ENCODE results near the gene USP17L26.
"Not testable (repeated sequence)": the region's sequence is repeated elsewhere in the genome, so short reads cannot be mapped to it uniquely, and the experiment has no call there.

USP17L26 gene, protein sequence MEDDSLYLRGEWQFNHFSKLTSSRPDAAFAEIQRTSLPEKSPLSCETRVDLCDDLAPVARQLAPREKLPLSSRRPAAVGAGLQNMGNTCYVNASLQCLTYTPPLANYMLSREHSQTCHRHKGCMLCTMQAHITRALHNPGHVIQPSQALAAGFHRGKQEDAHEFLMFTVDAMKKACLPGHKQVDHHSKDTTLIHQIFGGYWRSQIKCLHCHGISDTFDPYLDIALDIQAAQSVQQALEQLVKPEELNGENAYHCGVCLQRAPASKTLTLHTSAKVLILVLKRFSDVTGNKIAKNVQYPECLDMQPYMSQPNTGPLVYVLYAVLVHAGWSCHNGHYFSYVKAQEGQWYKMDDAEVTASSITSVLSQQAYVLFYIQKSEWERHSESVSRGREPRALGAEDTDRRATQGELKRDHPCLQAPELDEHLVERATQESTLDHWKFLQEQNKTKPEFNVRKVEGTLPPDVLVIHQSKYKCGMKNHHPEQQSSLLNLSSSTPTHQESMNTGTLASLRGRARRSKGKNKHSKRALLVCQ

GRCh38 chr4:9334358-9334757 is at the start of gene USP17L26:
USP17L26 (plus strand) TSS chr4:9334658; CDS start chr4:9334658, 0 bp downstream.
- DNase-seq (ENCODE audit: low read depth), result not testable (repeated sequence)

GRCh38 chr4:9324191-9324590 is 10.3 kb upstream of the USP17L26 start:
- DNase-seq (ENCODE audit: low read depth), result not testable (repeated sequence)

- not testable (repeated sequence) for DNase-seq (ENCODE audit: low read depth)
Observed at GRCh38 chr4:9324865-9325264, 9.6 kb upstream of the USP17L26 start, which contains the start of gene USP17L24. USP17L24 (plus strand) TSS chr4:9325165; CDS start chr4:9325165, 0 bp downstream.

GRCh38 chr4:9329611-9330010 is 4.8 kb upstream of the USP17L26 start, which contains the start of gene USP17L25:
USP17L25 (plus strand) TSS chr4:9329911; CDS start chr4:9329911, 0 bp downstream.
- DNase-seq (ENCODE audit: low read depth), result not testable (repeated sequence)

GRCh38 chr4:9339103-9339502 is 4.6 kb downstream of the USP17L26 start, which contains the start of gene USP17L5:
USP17L5 (plus strand) TSS chr4:9339403; CDS start chr4:9339403, 0 bp downstream.
- not testable (repeated sequence) for DNase-seq (ENCODE audit: low read depth)

- DNase-seq (ENCODE audit: low read depth), result not testable (repeated sequence)
Observed at GRCh38 chr4:9343848-9344247, 9.4 kb downstream of the USP17L26 start, which contains the start of gene USP17L27. USP17L27 (plus strand) TSS chr4:9344148; CDS start chr4:9344148, 0 bp downstream.

DNA sequence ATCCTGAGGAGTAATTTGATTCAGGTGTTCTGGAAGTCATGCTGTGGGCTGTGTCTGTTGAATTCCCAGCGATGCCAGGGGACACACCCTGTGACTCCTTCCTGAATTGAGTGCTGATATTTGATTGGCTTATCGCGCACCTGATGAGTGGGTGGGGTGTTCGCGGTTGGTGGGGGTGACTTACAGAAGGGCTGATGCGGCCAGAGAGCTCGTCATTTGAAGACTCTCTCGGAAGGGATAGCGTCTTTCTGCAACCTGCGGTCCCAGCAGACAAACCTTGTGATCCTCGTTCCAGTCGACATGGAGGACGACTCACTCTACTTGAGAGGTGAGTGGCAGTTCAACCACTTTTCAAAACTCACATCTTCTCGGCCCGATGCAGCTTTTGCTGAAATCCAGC is 14.1 kb downstream of the USP17L26 start, which contains the start of gene USP17L28:
Gene USP17L28 (plus strand): TSS at position 301 of the 400 bp plus-strand sequence. CDS start 0 bp downstream, at position 301.
- not testable (repeated sequence) for DNase-seq (ENCODE audit: low read depth)

GRCh38 chr4:9350866-9351265 is 16.4 kb downstream of the USP17L26 start:
- not testable (repeated sequence) for DNase-seq (ENCODE audit: low read depth)

DNA sequence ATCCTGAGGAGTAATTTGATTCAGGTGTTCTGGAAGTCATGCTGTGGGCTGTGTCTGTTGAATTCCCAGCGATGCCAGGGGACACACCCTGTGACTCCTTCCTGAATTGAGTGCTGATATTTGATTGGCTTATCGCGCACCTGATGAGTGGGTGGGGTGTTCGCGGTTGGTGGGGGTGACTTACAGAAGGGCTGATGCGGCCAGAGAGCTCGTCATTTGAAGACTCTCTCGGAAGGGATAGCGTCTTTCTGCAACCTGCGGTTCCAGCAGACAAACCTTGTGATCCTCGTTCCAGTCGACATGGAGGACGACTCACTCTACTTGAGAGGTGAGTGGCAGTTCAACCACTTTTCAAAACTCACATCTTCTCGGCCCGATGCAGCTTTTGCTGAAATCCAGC is 18.9 kb downstream of the USP17L26 start, which contains the start of gene USP17L29:
Gene USP17L29 (plus strand): TSS at position 301 of the 400 bp plus-strand sequence. CDS start 0 bp downstream, at position 301.
- not testable (repeated sequence) for DNase-seq (ENCODE audit: low read depth)

DNA sequence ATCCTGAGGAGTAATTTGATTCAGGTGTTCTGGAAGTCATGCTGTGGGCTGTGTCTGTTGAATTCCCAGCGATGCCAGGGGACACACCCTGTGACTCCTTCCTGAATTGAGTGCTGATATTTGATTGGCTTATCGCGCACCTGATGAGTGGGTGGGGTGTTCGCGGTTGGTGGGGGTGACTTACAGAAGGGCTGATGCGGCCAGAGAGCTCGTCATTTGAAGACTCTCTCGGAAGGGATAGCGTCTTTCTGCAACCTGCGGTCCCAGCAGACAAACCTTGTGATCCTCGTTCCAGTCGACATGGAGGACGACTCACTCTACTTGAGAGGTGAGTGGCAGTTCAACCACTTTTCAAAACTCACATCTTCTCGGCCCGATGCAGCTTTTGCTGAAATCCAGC is 28.4 kb downstream of the USP17L26 start, which contains the start of gene USP17L30:
Gene USP17L30 (plus strand): TSS at position 301 of the 400 bp plus-strand sequence. CDS start 0 bp downstream, at position 301.
- not testable (repeated sequence) for DNase-seq (ENCODE audit: low read depth)

DNA sequence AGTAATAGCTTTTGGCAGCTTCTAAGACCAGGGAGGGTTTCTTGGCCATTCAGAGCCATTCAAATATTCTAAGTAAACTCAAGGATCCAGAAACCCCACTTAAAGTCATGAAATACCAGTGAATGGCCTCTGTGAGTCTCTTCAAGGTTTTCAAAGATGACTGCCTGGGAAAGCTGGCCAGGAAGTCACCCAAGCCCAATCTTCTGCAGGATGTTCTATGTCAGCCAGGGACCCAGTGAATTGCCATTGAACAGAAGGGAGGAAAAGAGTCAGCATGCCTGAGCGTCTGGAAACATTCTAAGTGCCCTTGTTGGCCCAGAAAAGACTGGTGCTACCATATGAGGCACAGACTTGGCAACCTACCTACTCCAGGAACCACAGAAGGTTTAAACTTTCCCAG is 45.4 kb downstream of the USP17L26 start:
- DNase-seq (ENCODE audit: low read depth), result not testable (repeated sequence)

GRCh38 chr4:9381012-9381534 is 46.6 kb downstream of the USP17L26 start:
- not testable (repeated sequence) for DNase-seq (ENCODE audit: low read depth)

- no peak for DNase-seq (ENCODE audit: low read depth)
Observed at GRCh38 chr4:9384126-9384525, 49.7 kb downstream of the USP17L26 start.

Measured in CMK (cell line).